Measurements from ENCODE around the gene B4GALNT2. TPM values are rescaled to one million over a fixed set of nuclear protein-coding genes. Genes with fewer than 3 reads are reported as not detected.

Gene B4GALNT2
- total and polyA plus RNA-seq, 2 of the 13 experiments (the other 11 are each of a cell fraction or from before 2014, with no cell fraction given) = not detected

DNA sequence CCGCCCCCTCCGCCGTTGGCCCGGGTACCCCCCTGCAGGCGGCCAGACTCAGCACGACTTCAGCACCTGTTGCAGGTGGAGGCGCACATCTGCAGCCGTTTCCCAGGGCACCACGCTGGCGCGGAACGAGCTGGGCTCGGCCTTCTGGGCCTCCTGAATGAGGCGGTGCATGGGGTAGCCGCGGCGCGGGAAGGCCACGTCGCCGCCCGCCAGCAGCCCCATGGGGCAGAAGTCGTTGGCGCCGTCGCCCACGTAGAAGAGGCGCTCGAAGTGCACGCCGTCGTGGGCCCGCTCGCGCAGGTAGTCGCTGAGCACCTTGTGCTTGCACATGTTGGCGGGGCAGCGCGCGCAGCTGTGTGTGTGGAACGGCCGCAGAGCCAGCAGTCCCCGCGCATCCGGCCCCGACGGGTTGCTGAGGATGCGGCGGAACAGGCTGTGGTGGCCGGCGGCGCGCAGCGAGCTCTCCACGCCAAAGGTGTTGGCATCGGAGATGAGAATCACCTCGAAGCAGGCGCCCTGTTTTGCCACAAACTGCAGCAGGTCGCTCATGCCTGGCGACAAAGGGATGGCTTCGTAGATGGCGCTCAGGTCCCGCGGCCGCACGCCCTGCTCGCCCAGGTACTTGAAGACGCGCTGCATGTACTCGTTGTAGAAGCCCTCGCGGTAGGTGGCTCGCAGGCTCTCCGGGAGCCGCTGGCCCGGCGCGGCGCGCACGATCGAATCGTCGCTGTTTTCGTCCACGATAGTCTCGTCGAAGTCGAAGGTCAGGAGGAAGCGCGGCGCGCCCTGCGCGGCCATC, 91.8 kb downstream of the B4GALNT2 start (continued):
- TF ChIP-seq TBL1XR1 (IDR thresholded peaks at IDR 0.05; ENCODE audit: borderline replicate concordance, low read length, partially characterized antibody) (no peak), SUZ12 (IDR thresholded peaks at IDR 0.05; ENCODE audit: low read depth, low read length) (no peak), ZNF142 (CRISPR knock-in tag; IDR thresholded peaks at IDR 0.05) (no peak), RFX3 (CRISPR knock-in tag; IDR thresholded peaks at IDR 0.05) (no peak), ZNF607 (CRISPR knock-in tag; IDR thresholded peaks at IDR 0.05; ENCODE audit: borderline replicate concordance) (no peak), HMGXB3 (CRISPR knock-in tag; IDR thresholded peaks at IDR 0.05; ENCODE audit: borderline replicate concordance) (no peak), SMAD1 (CRISPR knock-in tag; IDR thresholded peaks at IDR 0.05; ENCODE audit: borderline replicate concordance, low read depth) (no peak), EZH2 (conservative IDR thresholded peaks at IDR 0.05; ENCODE audit: low read depth, low read length) (0 out of 2 replicates have a peak, but pooled peaks have one; percentile 45), ZNF800 (CRISPR knock-in tag; IDR thresholded peaks at IDR 0.05) (peak; percentile 95), MXD4 (CRISPR knock-in tag; IDR thresholded peaks at IDR 0.05) (no peak), ZFP41 (CRISPR knock-in tag; IDR thresholded peaks at IDR 0.05; ENCODE audit: borderline replicate concordance) (no peak), AKAP8 (CRISPR knock-in tag; IDR thresholded peaks at IDR 0.05) (no peak), WIZ (CRISPR knock-in tag; IDR thresholded peaks at IDR 0.05) (no peak), SALL1 (CRISPR knock-in tag; IDR thresholded peaks at IDR 0.05) (peak; percentile 11; the same call in 1 of the 2 replicates), ZNF563 (CRISPR knock-in tag; IDR thresholded peaks at IDR 0.05) (0 out of 2 replicates have a peak, but pooled peaks have one; percentile 47)
- TF ChIP-seq, protein P1, sequence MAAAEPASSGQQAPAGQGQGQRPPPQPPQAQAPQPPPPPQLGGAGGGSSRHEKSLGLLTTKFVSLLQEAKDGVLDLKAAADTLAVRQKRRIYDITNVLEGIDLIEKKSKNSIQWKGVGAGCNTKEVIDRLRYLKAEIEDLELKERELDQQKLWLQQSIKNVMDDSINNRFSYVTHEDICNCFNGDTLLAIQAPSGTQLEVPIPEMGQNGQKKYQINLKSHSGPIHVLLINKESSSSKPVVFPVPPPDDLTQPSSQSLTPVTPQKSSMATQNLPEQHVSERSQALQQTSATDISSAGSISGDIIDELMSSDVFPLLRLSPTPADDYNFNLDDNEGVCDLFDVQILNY (CRISPR knock-in tag; conservative IDR thresholded peaks at IDR 0.05) = no peak
